Lower leg skin (tissue), 4 donors: ENCODE data around the gene C1orf159. TPM values are rescaled to one million over a fixed set of nuclear protein-coding genes. Genes with fewer than 3 reads are reported as not detected.

Experiments
- DNase-seq, 2 donors: peaks; one replicate each; pipeline ENCODE4 v3.0.0-alpha.2; 2019; ENCODE audit warnings: low spot score in 2 of 2
- H3K4me3 ChIP-seq: fragments of 200-600 bp; sonication (generic); 2 replicates; pipeline ENCODE4 v1.5.1; 2017; ENCODE audit warnings: mild to moderate bottlenecking, low read depth; ENCODE audit not compliant: poor library complexity, severe bottlenecking
- POLR2A ChIP-seq, 2 donors: fragments of 450-650 bp; IDR thresholded peaks; one replicate each; pipeline ENCODE4 v1.6.1; 2016 to 2017; ENCODE audit warnings: antibody characterized with exemption in 2 of 2, mild to moderate bottlenecking in 1 of 2, moderate library complexity in 1 of 2
- WGBS, 2 donors: methylation state at CpG; one replicate each; pipeline ENCODE4 v1.1.5; 2018; 5-methylcytosine and 5-hydroxymethylcytosine counted together
- intact Hi-C: fragments of 100-400 bp; cut with DNase I; formaldehyde crosslinking; loops from one replicate; pipeline ENCODE4 v1.15.0; 2023; ENCODE audit warnings: low total_unique reads
- total RNA-seq, 4 donors: library from RNA; depleted of rRNA; stranded (reverse); fragments of >200 nt; gene quantifications; one replicate each; pipeline ENCODE4 v1.1.0, GENCODE V29; 2016
- TF ChIP-seq, protein P1 (sequence below), 3 donors: fragments of 450-650 bp; IDR thresholded peaks; one replicate each; pipeline ENCODE4 v1.5.1; 2016; ENCODE audit warnings: antibody characterized with exemption in 3 of 3, mild to moderate bottlenecking in 3 of 3, moderate library complexity in 2 of 3

C1orf159 gene
- total RNA-seq, 4 donors from 2014 or later = 16.1 to 36.0 (median 21.5) TPM

DNA sequence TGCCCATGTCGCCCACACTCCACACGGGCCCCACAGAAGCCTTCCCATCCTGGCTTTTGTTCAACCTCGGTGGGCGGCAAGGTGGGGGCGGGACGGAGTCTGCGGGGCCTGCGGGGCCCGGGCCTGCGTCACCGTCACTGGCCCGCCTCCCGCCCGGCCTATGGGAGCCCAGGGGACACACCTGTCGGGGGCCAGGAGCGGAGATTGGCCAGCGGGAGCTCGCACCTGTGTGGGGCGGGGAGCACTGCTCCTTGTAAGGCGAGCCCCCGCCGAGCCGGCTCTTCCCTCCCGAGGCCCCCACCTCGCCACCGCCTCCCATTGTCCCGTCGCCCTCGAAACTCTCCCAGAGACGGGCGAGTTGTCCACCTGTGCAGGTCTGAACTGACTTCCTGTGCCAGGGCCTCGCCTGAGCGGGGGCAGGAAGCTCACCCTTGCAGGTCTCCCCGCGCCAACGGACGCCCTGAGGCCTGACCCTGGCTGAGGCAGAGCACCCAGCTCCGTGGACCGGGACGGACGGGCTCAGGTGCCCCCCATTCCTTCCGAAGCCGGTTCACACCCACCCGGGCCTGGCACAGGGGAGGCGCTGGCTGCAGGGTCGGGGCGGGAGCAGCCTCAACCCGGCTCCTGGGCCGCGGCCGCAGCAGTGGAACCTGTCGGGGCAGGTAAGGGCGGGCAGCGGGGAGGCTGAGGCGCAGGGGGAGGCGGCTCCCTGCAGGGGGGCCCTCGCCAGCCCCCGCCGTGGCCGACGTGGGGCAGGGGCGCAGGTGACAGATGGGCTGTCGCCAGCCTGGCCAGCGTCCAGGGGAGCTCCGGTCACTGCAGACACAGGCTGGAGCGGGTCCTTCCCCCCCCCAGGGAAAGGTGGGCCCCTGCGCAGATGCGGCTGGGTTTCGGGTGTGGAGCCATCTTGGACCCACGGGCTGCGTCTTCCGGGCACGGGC is 47.0 kb upstream of the C1orf159 start:
- DNase-seq = no peak
- intact Hi-C loops = no loop called here
- H3K4me3 ChIP-seq = peak overlapping the region; percentile 19
- TF ChIP-seq POLR2A (IDR thresholded peaks at IDR 0.05) = no peak
- TF ChIP-seq, protein P1, sequence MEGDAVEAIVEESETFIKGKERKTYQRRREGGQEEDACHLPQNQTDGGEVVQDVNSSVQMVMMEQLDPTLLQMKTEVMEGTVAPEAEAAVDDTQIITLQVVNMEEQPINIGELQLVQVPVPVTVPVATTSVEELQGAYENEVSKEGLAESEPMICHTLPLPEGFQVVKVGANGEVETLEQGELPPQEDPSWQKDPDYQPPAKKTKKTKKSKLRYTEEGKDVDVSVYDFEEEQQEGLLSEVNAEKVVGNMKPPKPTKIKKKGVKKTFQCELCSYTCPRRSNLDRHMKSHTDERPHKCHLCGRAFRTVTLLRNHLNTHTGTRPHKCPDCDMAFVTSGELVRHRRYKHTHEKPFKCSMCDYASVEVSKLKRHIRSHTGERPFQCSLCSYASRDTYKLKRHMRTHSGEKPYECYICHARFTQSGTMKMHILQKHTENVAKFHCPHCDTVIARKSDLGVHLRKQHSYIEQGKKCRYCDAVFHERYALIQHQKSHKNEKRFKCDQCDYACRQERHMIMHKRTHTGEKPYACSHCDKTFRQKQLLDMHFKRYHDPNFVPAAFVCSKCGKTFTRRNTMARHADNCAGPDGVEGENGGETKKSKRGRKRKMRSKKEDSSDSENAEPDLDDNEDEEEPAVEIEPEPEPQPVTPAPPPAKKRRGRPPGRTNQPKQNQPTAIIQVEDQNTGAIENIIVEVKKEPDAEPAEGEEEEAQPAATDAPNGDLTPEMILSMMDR (IDR thresholded peaks at IDR 0.05) = no peak
- 45 to 64% methylated on average over 50 to 61 of the region's 73 CpGs for WGBS, 2 donors

- DNase-seq = no peak
- H3K4me3 ChIP-seq = no peak overlapping the region
- 49 to 75% methylated on average over 15 to 17 of the region's 17 CpGs for WGBS, 2 donors
Observed at GRCh38 chr1:1161683-1162079, 45.8 kb upstream of the C1orf159 start.

DNA sequence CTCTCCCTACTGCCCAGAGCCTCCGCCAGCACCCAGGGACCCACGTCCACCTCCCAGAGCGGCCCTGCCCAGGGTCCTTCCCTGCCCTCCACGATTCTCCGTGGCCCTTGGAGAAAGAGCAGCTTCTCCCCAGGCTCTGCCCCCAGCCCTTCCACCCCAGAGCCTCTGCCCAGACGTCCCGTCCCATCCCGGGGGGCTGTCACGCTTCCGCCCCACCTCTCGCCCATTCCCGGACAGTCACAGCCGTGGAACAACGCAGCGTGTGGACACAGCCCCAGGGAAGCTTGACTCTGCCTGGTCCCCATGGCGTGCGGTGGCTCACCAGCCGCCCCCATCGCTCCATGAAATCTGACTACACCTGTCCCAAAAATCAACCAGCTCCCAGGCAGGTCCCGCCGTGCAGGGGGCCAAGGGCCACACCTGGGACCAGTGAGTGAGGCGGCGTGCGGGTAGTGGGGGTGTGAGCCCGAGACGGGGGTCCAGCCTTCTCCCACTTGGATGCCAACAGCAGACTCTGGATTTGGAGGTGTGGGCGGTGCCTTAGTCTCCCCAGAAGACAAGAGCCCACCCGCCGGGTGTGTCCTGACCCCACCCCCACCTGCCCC is 45.3 kb upstream of the C1orf159 start:
- DNase-seq = no peak

More at GRCh38 chr1:1161683-1162079, 45.8 kb upstream of the C1orf159 start:
- intact Hi-C loops = no loop called here
- TF ChIP-seq POLR2A (IDR thresholded peaks at IDR 0.05) = no peak
- TF ChIP-seq, protein P1 (IDR thresholded peaks at IDR 0.05) = no peak

GRCh38 chr1:1160281-1160930 is 44.5 kb upstream of the C1orf159 start:
- no peak overlapping the region for H3K4me3 ChIP-seq
- TF ChIP-seq, protein P1 (IDR thresholded peaks at IDR 0.05) = no peak
- no peak for TF ChIP-seq POLR2A (IDR thresholded peaks at IDR 0.05)
- no peak for DNase-seq
- intact Hi-C loops = no loop called here
- 82 to 92% methylated on average over 17 to 18 of the region's 23 CpGs for WGBS, 2 donors

More for the DNA sequence above, 45.3 kb upstream of the C1orf159 start:
- intact Hi-C loops = no loop called here
- TF ChIP-seq, protein P1 (IDR thresholded peaks at IDR 0.05) = no peak
- no peak for TF ChIP-seq POLR2A (IDR thresholded peaks at IDR 0.05)
- WGBS, 2 donors = 85 to 89% methylated on average over 24 to 29 of the region's 29 CpGs
- H3K4me3 ChIP-seq = no peak overlapping the region

DNA sequence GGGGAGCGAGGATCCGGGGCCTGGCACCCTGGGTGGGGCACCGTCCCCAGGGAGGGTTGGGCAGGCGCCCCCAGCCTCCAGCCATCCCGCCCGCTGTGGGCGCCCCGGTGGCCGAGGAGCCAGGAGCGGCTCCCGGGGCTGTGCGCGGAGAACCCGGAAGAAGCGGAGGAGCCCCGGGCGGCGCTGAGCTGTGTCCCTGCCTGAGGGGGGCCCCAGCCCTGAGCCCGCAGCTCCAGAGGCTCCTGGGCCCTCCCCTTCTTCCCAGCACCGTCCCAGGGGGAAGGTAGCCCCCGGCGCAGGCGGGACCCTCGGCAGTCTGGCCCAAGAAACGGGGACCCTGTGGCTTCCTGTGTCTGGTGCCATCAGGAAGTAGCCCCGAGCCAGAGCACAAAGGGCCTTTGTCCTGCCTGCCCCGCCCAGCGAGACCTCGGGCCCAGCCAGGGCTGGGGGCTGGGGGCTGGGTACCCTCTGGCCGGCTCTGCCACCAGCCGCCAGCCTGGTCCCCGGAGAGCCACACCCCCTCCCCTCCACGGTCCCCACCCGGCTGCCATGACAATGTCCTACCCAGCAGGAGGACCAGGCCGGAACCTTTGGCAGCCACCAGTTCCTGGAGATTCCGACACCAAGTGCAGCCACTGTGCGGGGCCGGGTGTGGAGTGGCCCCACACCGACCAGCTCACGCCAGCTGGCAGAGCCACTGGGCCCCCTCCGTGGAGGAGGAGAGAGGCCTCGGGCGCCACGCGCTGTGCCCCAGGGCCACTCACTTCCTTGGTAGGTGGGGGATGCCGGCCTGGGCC is 42.2 kb upstream of the C1orf159 start:
- H3K4me3 ChIP-seq = peak overlapping the region; percentile 55
- WGBS, 2 donors = 2 to 12% methylated on average over 13 to 29 of the region's 46 CpGs
- TF ChIP-seq, protein P1 (IDR thresholded peaks at IDR 0.05) = no peak
- no peak for TF ChIP-seq POLR2A (IDR thresholded peaks at IDR 0.05)
- peak in 1 of 2 donors; percentile 89 for DNase-seq
- intact Hi-C loops = no loop called here
